Fibroblast of lung (primary cell): ENCODE measurements around the gene TPRX1. TPM values are rescaled to one million over a fixed set of nuclear protein-coding genes. Genes with fewer than 3 reads are reported as not detected.

Source experiments
- DNase-seq, 2 donors: peaks; one replicate each; pipeline versions ENCODE4 v3.0.0 to v3.0.0-alpha.2; 2010; ENCODE audit warnings: low read depth in 2 of 2
- H2AFZ ChIP-seq: 2 replicates; pipeline ENCODE4 v1.5.1; 2012; ENCODE audit warnings: low read length, control low read depth, inconsistent platforms
- H3K27ac ChIP-seq: 2 replicates; pipeline ENCODE4 v1.5.1; 2011; ENCODE audit warnings: low read length, control low read depth; ENCODE audit not compliant: insufficient read depth
- H3K27me3 ChIP-seq: 2 replicates; pipeline ENCODE4 v1.5.1; 2011; ENCODE audit warnings: mild to moderate bottlenecking, low read length; ENCODE audit not compliant: control insufficient read depth, insufficient read depth
- H3K36me3 ChIP-seq: 2 replicates; pipeline ENCODE4 v1.5.1; 2011; ENCODE audit warnings: low read length; ENCODE audit not compliant: control insufficient read depth, insufficient read depth
- H3K4me1 ChIP-seq: 2 replicates; pipeline ENCODE4 v1.5.1; 2011; ENCODE audit warnings: low read length; ENCODE audit not compliant: control insufficient read depth, insufficient read depth; ENCODE audit errors: extremely low read depth
- H3K4me2 ChIP-seq: 2 replicates; pipeline ENCODE4 v1.5.1; 2011; ENCODE audit warnings: low read length, control low read depth; ENCODE audit not compliant: insufficient read depth; ENCODE audit errors: extremely low read depth
- H3K4me3 ChIP-seq, 4 experiments: fragments of 200-600 bp in 1 of 4; sonication (generic) in 1 of 4; replicated peaks in 1 of 4; 2 replicates each; pipeline ENCODE4 v1.5.1; 2011 to 2016; ENCODE audit warnings: low read length in 4 of 4, low read depth in 3 of 4, mild to moderate bottlenecking in 3 of 4, control low read depth in 2 of 4, inconsistent platforms in 1 of 4, mixed read lengths in 1 of 4; ENCODE audit not compliant: insufficient read depth in 1 of 4; ENCODE audit errors: control extremely low read depth in 1 of 4
- H3K79me2 ChIP-seq: 2 replicates; pipeline ENCODE4 v1.5.1; 2012; ENCODE audit warnings: mild to moderate bottlenecking, low read length, inconsistent platforms; ENCODE audit not compliant: control insufficient read depth, insufficient read depth
- H3K9ac ChIP-seq: 2 replicates; pipeline ENCODE4 v1.5.1; 2011; ENCODE audit warnings: mild to moderate bottlenecking, low read length, control low read depth; ENCODE audit not compliant: insufficient read depth
- H3K9me3 ChIP-seq: 2 replicates; pipeline ENCODE4 v1.5.1; 2012; ENCODE audit warnings: low read depth, low read length; ENCODE audit not compliant: control insufficient read depth, insufficient read depth
- H4K20me1 ChIP-seq: 2 replicates; pipeline ENCODE4 v1.5.1; 2011; ENCODE audit warnings: low read length; ENCODE audit not compliant: control insufficient read depth, insufficient read depth; ENCODE audit errors: extremely low read depth
- CTCF ChIP-seq, 2 donors: IDR thresholded peaks in 1 of 2; conservative IDR thresholded peaks in 1 of 2; 1 replicate in 1 of 2; 2 replicates in 1 of 2; pipeline ENCODE4 v1.5.1; 2011 to 2012; ENCODE audit warnings: low read length in 2 of 2, control low read depth in 1 of 2, inconsistent platforms in 1 of 2, low read depth in 1 of 2, mild to moderate bottlenecking in 1 of 2
- EZH2 ChIP-seq: IDR thresholded peaks from 2 replicates; pipeline ENCODE4 v1.5.1; 2012; ENCODE audit warnings: low read length, control low read depth, mild to moderate bottlenecking; ENCODE audit errors: missing control alignments
- polyA plus RNA-seq, 2 donors: library from polyadenylated mRNA; depleted of rRNA in 1 of 2; stranded (reverse) in 1 of 2; unstranded in 1 of 2; fragments of >200 nt; gene quantifications; 2 replicates each; pipeline ENCODE4 v1.2.1, GENCODE V29; 2011 to 2012; ENCODE audit warnings: missing spikeins in 1 of 2
- total RNA-seq: library from RNA; depleted of rRNA; stranded (reverse); fragments of >200 nt; gene quantifications from 2 replicates; pipeline ENCODE4 v1.2.1, GENCODE V29; 2014

TPRX1 gene
- total and polyA plus RNA-seq, 2 donors (not counting 1 experiment from before 2014, with no cell fraction given): not detected

- DNase-seq: no peak
- Histone ChIP-seq H3K9me3 (no peaks in the 10 kb centered on the region), H3K4me3 (no peak overlapping the region), H3K9ac (no peak overlapping the region), H2AFZ (no peak overlapping the region), H3K4me1 (no peaks in the 10 kb centered on the region), H3K27ac (no peak overlapping the region), H3K27me3 (no peaks in the 10 kb centered on the region), H3K4me2 (no peak overlapping the region), H4K20me1 (no peaks in the 10 kb centered on the region), H3K79me2 (no peaks in the 10 kb centered on the region), H3K36me3 (no peaks in the 10 kb centered on the region)
- TF ChIP-seq EZH2 (no peak), CTCF (conservative IDR thresholded peaks at IDR 0.05 in 1 of 2, IDR thresholded peaks at IDR 0.05 in 1 of 2; ENCODE audit: low read depth in 1 of 2, low read length in 2 of 2) (no peak)
Observed at GRCh38 chr19:47802521-47803043, 1.8 kb downstream of the TPRX1 start.

DNA sequence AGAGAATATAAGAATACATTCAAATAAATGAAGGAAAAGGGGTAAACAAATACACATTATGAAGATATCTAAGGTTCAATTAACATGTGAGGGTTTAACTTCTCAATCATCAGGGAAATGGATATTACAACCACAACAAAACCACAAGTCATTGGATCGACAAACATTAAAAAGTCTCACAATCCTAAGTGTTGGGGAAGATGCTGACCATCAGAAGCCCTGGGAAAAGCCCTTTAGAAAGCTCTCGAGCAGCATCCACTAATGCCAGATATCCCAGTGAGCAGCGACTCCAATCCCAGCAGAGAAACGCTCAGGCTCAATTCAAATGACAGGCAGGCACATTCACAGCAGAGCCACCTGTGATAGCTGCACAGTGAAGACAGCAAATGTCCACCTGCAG is 3.1 kb downstream of the TPRX1 start:
- H3K36me3 ChIP-seq: no peaks in the 10 kb centered on the region
- H3K4me2 ChIP-seq: no peak overlapping the region
- H4K20me1 ChIP-seq: no peaks in the 10 kb centered on the region
- H2AFZ ChIP-seq: no peak overlapping the region
- TF ChIP-seq CTCF (conservative IDR thresholded peaks at IDR 0.05 in 1 of 2, IDR thresholded peaks at IDR 0.05 in 1 of 2; ENCODE audit: low read depth in 1 of 2, low read length in 2 of 2) (no peak), EZH2 (no peak)
- H3K9ac ChIP-seq: no peak overlapping the region
- no peaks in the 10 kb centered on the region for H3K4me1 ChIP-seq
- no peaks in the 10 kb centered on the region for H3K27me3 ChIP-seq
- H3K79me2 ChIP-seq: no peaks in the 10 kb centered on the region
- no peak for DNase-seq
- H3K9me3 ChIP-seq: no peaks in the 10 kb centered on the region
- H3K27ac ChIP-seq: no peak overlapping the region
- H3K4me3 ChIP-seq: no peak overlapping the region

DNA sequence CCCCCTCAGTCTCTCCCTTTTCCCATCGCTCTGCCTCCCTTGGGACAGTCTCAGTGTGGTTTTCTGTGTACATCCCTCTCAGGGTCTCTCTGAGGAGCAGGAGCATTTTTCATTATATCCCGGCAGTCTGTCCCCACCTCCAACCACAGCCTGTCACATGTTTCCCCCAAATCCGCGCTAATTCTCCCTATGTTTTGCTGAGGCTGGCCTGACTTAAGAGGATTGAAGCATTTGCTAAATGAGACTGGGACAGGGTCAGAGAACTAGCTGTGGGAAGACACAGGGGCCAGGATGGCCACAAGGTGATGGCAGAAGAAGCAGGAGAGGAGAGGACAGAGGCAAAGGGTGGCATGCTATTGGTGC is 5.5 kb downstream of the TPRX1 start:
- Histone ChIP-seq H4K20me1 (no peaks in the 10 kb centered on the region), H2AFZ (no peak overlapping the region), H3K9me3 (no peaks in the 10 kb centered on the region)

More for the DNA sequence above, 5.5 kb downstream of the TPRX1 start:
- Histone ChIP-seq H3K79me2 (no peaks in the 10 kb centered on the region), H3K36me3 (no peaks in the 10 kb centered on the region), H3K4me3 (no peak overlapping the region), H3K27ac (no peak overlapping the region), H3K4me2 (no peak overlapping the region), H3K27me3 (no peaks in the 10 kb centered on the region), H3K4me1 (no peaks in the 10 kb centered on the region), H3K9ac (no peak overlapping the region)
- DNase-seq: no peak
- no peak for TF ChIP-seq EZH2
